ENCODE results near the gene NT5C. TPM values are rescaled to one million over a fixed set of nuclear protein-coding genes. Genes with fewer than 3 reads are reported as not detected.

Gene NT5C
- polyA plus RNA-seq (2013, experiment 1 of 2): 52.7 TPM
- polyA plus RNA-seq (2013, experiment 2 of 2): 50.6 TPM

DNA sequence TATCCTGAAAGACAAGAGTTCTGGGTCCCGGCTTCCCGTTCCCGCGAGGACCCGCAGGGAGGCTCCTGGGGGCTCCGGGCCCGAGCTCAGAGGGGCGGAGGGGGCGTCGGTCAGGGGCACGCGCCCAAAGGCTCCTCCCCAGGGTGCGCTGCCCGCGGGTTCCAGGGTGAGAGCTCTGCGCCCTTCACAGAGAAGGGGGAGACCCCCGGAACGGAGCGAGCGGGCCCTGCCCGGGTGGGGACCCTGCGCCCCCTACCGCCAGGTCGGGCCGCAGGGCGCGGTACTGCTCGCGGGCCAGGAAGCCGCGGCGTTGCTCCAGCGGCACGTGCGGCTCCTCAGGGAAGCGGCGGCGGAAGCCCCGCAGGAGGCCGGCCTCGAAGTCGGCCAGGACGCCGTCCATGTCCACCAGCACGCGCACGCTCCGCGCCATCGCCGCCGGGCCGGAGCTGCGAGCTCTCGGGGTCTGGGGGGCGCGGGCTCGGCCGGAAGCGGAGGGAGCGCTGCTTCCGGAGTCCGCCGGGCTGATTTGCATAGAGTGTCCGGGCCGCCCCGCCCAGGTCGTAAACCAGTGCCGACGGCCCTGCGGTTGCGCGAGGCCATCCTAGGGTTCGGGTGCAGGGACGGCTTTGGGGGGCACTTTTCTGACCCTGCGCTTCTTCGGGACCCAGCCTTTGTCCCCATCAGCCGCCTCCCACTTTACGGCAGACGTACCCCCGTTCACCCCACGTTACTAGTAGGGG is at the start of gene NT5C:
TSS of gene NT5C (minus strand) at position 465 of the 740 bp plus-strand sequence. CDS start at position 430, 35 bp downstream.
- Histone ChIP-seq H3K36me3 (ENCODE audit: control insufficient read depth, insufficient read depth, low read length) (peaks cover 5% of the 10 kb centered on the region), H3K27ac (ENCODE audit: low read depth, low read length) (peak within 1 kb of the TSS; percentile 96), H2BK15ac (replicated peaks; ENCODE audit: low read depth) (no peak within 1 kb of the TSS), H3K4me3 (ENCODE audit: low read length) (peak within 1 kb of the TSS; percentile 70), H3K56ac (ENCODE audit: low read length) (peak within 1 kb of the TSS; percentile 90), H2BK5ac (ENCODE audit: low read length) (no peak within 1 kb of the TSS), H3K4ac (ENCODE audit: low read depth, low read length) (peak within 1 kb of the TSS; percentile 87), H3K18ac (ENCODE audit: low read length) (peak within 1 kb of the TSS; percentile 95), H2BK120ac (ENCODE audit: low read depth, low read length) (peak within 1 kb of the TSS; percentile 56), H2AK5ac (ENCODE audit: low read length) (no peak within 1 kb of the TSS), H4K5ac (ENCODE audit: low read length) (no peak within 1 kb of the TSS), H3K79me2 (ENCODE audit: control insufficient read depth, insufficient read depth, low read length) (peaks cover 4% of the 10 kb centered on the region), H3K4me2 (ENCODE audit: low read length) (peak within 1 kb of the TSS; percentile 59), H3K4me1 (ENCODE audit: control insufficient read depth, low read depth, low read length) (peaks cover 1% of the 10 kb centered on the region), H3K9ac (ENCODE audit: low read length) (peak within 1 kb of the TSS; percentile 88), H4K8ac (ENCODE audit: low read depth, low read length) (peak within 1 kb of the TSS; percentile 96), H3K79me1 (ENCODE audit: low read length) (peaks cover 10% of the 10 kb centered on the region), H3K23ac (ENCODE audit: low read length) (no peak within 1 kb of the TSS), H3K27me3 (ENCODE audit: insufficient read depth, low read length, poor library complexity) (no peaks in the 10 kb centered on the region)
- no CpG with 5 or more reads among the region's 82 CpGs for WGBS (ENCODE audit: extremely low coverage, insufficient coverage, low lambda C conversion rate)
- peak; percentile 91 for DNase-seq

DNA sequence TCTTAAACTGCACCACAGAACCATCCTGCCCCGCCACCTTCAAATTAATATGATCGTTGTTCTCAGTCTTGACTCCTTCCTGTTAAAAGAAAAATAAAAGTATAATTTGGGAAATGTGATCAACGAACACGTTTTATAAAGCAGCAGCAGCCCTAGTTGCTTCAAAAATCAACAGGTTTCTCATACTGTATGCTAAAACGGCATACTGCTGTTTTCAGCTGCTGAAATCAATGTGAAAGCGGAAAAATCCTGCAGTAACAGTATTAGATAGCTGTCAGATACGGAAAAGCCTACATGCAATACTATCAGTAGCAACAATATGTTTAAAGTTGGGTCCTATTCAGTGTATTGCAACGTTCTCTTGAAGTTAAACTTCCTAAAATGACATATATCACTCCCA is 49.6 kb upstream of the NT5C start:
- peak overlapping the region; percentile 9 for H3K56ac ChIP-seq (ENCODE audit: low read length)
- H3K36me3 ChIP-seq (ENCODE audit: control insufficient read depth, insufficient read depth, low read length): peaks cover 6% of the 10 kb centered on the region
- H2BK5ac ChIP-seq (ENCODE audit: low read length): no peak overlapping the region
- H3K4me3 ChIP-seq (ENCODE audit: low read length): peak overlapping the region; percentile 90
- no peak overlapping the region for H4K8ac ChIP-seq (ENCODE audit: low read depth, low read length)
- no peak overlapping the region for H3K23ac ChIP-seq (ENCODE audit: low read length)
- no peaks in the 10 kb centered on the region for H3K27me3 ChIP-seq (ENCODE audit: insufficient read depth, low read length, poor library complexity)
- no peak overlapping the region for H3K4ac ChIP-seq (ENCODE audit: low read depth, low read length)
- H2BK120ac ChIP-seq (ENCODE audit: low read depth, low read length): no peak overlapping the region
- H3K27ac ChIP-seq (ENCODE audit: low read depth, low read length): no peak overlapping the region
- peaks cover 58% of the 10 kb centered on the region for H3K79me2 ChIP-seq (ENCODE audit: control insufficient read depth, insufficient read depth, low read length)
- H3K79me1 ChIP-seq (ENCODE audit: low read length): peaks cover 3% of the 10 kb centered on the region
- no peaks in the 10 kb centered on the region for H3K4me1 ChIP-seq (ENCODE audit: control insufficient read depth, low read depth, low read length)
- H2AK5ac ChIP-seq (ENCODE audit: low read length): no peak overlapping the region
- peak overlapping the region; percentile 98 for H3K9ac ChIP-seq (ENCODE audit: low read length)
- DNase-seq: no peak
- H2BK15ac ChIP-seq (replicated peaks; ENCODE audit: low read depth): no peak overlapping the region
- no CpG with 5 or more reads among the region's 8 CpGs for WGBS (ENCODE audit: extremely low coverage, insufficient coverage, low lambda C conversion rate)
- peak overlapping the region; percentile 49 for H3K4me2 ChIP-seq (ENCODE audit: low read length)
- H4K5ac ChIP-seq (ENCODE audit: low read length): no peak overlapping the region
- no peak overlapping the region for H3K18ac ChIP-seq (ENCODE audit: low read length)

DNA sequence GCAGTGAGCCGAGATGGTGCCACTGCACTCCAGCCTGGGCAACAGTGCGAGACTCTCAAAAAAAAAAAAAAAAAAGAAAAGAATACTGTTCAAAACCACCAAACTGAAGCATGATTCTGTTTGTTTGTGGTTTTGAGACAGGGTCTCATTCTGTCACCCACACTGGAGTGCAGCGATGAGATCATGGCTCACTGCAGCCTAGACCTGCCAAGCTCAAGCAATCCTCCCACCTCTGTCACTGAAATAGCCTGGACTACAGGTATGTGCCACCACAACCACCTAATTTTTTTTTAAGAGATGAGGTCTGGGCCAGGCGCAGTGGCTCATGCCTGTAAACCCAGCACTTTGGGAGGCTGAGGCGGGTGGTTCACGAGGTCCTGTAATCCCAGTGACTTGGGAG is 46.9 kb upstream of the NT5C start:
- Histone ChIP-seq H2AK5ac (ENCODE audit: low read length) (no peak overlapping the region), H3K9ac (ENCODE audit: low read length) (no peak overlapping the region), H3K36me3 (ENCODE audit: control insufficient read depth, insufficient read depth, low read length) (peaks cover 19% of the 10 kb centered on the region), H3K56ac (ENCODE audit: low read length) (no peak overlapping the region), H3K27me3 (ENCODE audit: insufficient read depth, low read length, poor library complexity) (no peaks in the 10 kb centered on the region), H3K79me1 (ENCODE audit: low read length) (peaks cover 3% of the 10 kb centered on the region), H3K23ac (ENCODE audit: low read length) (no peak overlapping the region), H3K18ac (ENCODE audit: low read length) (no peak overlapping the region), H2BK120ac (ENCODE audit: low read depth, low read length) (no peak overlapping the region), H3K27ac (ENCODE audit: low read depth, low read length) (no peak overlapping the region), H3K4me2 (ENCODE audit: low read length) (no peak overlapping the region), H2BK15ac (replicated peaks; ENCODE audit: low read depth) (no peak overlapping the region), H3K4me3 (ENCODE audit: low read length) (no peak overlapping the region), H3K4ac (ENCODE audit: low read depth, low read length) (no peak overlapping the region), H2BK5ac (ENCODE audit: low read length) (no peak overlapping the region), H3K79me2 (ENCODE audit: control insufficient read depth, insufficient read depth, low read length) (peaks cover 74% of the 10 kb centered on the region), H4K5ac (ENCODE audit: low read length) (no peak overlapping the region), H4K8ac (ENCODE audit: low read depth, low read length) (no peak overlapping the region), H3K4me1 (ENCODE audit: control insufficient read depth, low read depth, low read length) (no peaks in the 10 kb centered on the region)
- DNase-seq: no peak
- WGBS (ENCODE audit: extremely low coverage, insufficient coverage, low lambda C conversion rate): no CpG with 5 or more reads among the region's 6 CpGs

DNA sequence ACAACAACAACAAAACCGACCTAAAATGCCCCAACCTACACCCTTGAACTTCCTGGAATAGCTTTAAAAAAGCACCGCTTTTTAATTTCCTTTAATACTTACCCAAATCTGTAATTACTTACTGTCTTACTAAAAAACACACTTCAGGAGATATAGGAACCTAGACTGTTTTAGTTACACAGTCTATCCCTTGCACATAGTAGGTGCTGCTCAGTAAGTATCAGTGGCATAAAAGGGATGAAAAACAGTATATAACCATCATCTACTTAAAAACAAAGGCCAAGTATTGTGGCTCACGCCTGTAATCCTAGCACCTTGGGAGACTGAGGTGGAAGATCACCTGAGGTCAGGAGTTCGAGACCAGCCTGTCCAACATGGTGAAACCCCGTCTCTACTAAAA is 45.1 kb upstream of the NT5C start:
- H2BK15ac ChIP-seq (replicated peaks; ENCODE audit: low read depth): no peak overlapping the region

DNA sequence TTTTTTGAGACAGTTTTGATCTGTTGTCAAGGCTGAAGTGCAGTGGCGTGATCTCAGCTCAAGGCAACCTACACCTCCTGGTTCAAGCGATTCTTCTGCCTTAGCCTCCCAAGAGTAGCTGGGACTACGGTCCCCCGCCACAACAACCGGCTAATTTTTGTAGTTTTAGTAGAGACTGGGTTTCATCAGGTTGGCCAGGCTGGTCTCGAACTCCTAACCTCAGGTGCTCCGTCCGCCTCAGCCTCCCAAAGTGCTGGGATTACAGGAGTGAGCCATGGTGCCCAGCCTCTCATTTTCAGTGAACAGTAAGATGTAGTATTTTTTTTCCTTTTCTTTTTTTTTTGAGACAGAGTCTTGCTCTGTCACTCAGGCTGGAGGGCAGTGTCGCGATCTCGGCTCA is 43.5 kb upstream of the NT5C start:
- H3K23ac ChIP-seq (ENCODE audit: low read length): no peak overlapping the region
- H4K8ac ChIP-seq (ENCODE audit: low read depth, low read length): no peak overlapping the region
- no peaks in the 10 kb centered on the region for H3K4me1 ChIP-seq (ENCODE audit: control insufficient read depth, low read depth, low read length)
- no peak overlapping the region for H3K18ac ChIP-seq (ENCODE audit: low read length)
- no peak overlapping the region for H3K4me3 ChIP-seq (ENCODE audit: low read length)
- H2BK15ac ChIP-seq (replicated peaks; ENCODE audit: low read depth): no peak overlapping the region
- H3K9ac ChIP-seq (ENCODE audit: low read length): no peak overlapping the region
- no peak overlapping the region for H3K4ac ChIP-seq (ENCODE audit: low read depth, low read length)
- peaks cover 57% of the 10 kb centered on the region for H3K79me2 ChIP-seq (ENCODE audit: control insufficient read depth, insufficient read depth, low read length)
- peaks cover 3% of the 10 kb centered on the region for H3K79me1 ChIP-seq (ENCODE audit: low read length)
- H3K27ac ChIP-seq (ENCODE audit: low read depth, low read length): no peak overlapping the region
- peaks cover 20% of the 10 kb centered on the region for H3K36me3 ChIP-seq (ENCODE audit: control insufficient read depth, insufficient read depth, low read length)
- H3K27me3 ChIP-seq (ENCODE audit: insufficient read depth, low read length, poor library complexity): no peaks in the 10 kb centered on the region
- no peak overlapping the region for H2AK5ac ChIP-seq (ENCODE audit: low read length)
- WGBS (ENCODE audit: extremely low coverage, insufficient coverage, low lambda C conversion rate): no CpG with 5 or more reads among the region's 11 CpGs
- H2BK120ac ChIP-seq (ENCODE audit: low read depth, low read length): no peak overlapping the region
- H4K5ac ChIP-seq (ENCODE audit: low read length): no peak overlapping the region
- DNase-seq: no peak
- H3K4me2 ChIP-seq (ENCODE audit: low read length): no peak overlapping the region
- H2BK5ac ChIP-seq (ENCODE audit: low read length): no peak overlapping the region
- H3K56ac ChIP-seq (ENCODE audit: low read length): no peak overlapping the region

More for the DNA sequence above, 45.1 kb upstream of the NT5C start:
- Histone ChIP-seq H3K23ac (ENCODE audit: low read length) (no peak overlapping the region), H3K4me2 (ENCODE audit: low read length) (no peak overlapping the region), H3K27me3 (ENCODE audit: insufficient read depth, low read length, poor library complexity) (no peaks in the 10 kb centered on the region), H3K9ac (ENCODE audit: low read length) (no peak overlapping the region), H3K79me1 (ENCODE audit: low read length) (peaks cover 3% of the 10 kb centered on the region), H3K56ac (ENCODE audit: low read length) (no peak overlapping the region), H3K4ac (ENCODE audit: low read depth, low read length) (no peak overlapping the region), H2BK5ac (ENCODE audit: low read length) (no peak overlapping the region), H3K36me3 (ENCODE audit: control insufficient read depth, insufficient read depth, low read length) (peaks cover 20% of the 10 kb centered on the region), H4K8ac (ENCODE audit: low read depth, low read length) (no peak overlapping the region), H4K5ac (ENCODE audit: low read length) (no peak overlapping the region), H3K4me3 (ENCODE audit: low read length) (no peak overlapping the region), H2AK5ac (ENCODE audit: low read length) (no peak overlapping the region), H3K18ac (ENCODE audit: low read length) (no peak overlapping the region), H3K4me1 (ENCODE audit: control insufficient read depth, low read depth, low read length) (no peaks in the 10 kb centered on the region), H3K27ac (ENCODE audit: low read depth, low read length) (no peak overlapping the region), H2BK120ac (ENCODE audit: low read depth, low read length) (no peak overlapping the region), H3K79me2 (ENCODE audit: control insufficient read depth, insufficient read depth, low read length) (peaks cover 66% of the 10 kb centered on the region)
- DNase-seq: no peak
- WGBS (ENCODE audit: extremely low coverage, insufficient coverage, low lambda C conversion rate): 100% methylated on average over 2 of the region's 5 CpGs
